Stimulated activated CD4-positive, alpha-beta T cell treated with anti-CD3 and anti-CD28 coated beads, Interleukin-1b, Interleukin-23, amount 100 ng/mL, for 1 hour (primary cell): ENCODE data around the gene PTPN7.
"Not testable (repeated sequence)": the region's sequence is repeated elsewhere in the genome, so short reads cannot be mapped to it uniquely, and the experiment has no call there.

ENCODE experiments used
- DNase-seq, 2 donors: peaks; one replicate each; pipeline ENCODE4 v3.0.0-alpha.2; 2020; ENCODE audit warnings: low read depth in 2 of 2

The PTPN7 gene

GRCh38 chr1:202167054-202167453 lies 6.7 kb upstream of the PTPN7 start:
- not testable (repeated sequence) for DNase-seq

- no peak for DNase-seq
Measured at GRCh38 chr1:202165942-202166843, 5.8 kb upstream of the PTPN7 start.

- DNase-seq: peak in 1 of 2 donors; percentile 18
Measured at GRCh38 chr1:202165267-202165941, 5.0 kb upstream of the PTPN7 start.

GRCh38 chr1:202164271-202165037 lies 4.1 kb upstream of the PTPN7 start:
- DNase-seq: peak in 1 of 2 donors; percentile 47

- no peak for DNase-seq
Measured at GRCh38 chr1:202163281-202164270, 3.2 kb upstream of the PTPN7 start.

GRCh38 chr1:202162418-202163280 lies 2.2 kb upstream of the PTPN7 start:
- no peak for DNase-seq

GRCh38 chr1:202162047-202162417 lies 1.6 kb upstream of the PTPN7 start:
- DNase-seq: peak in 1 of 2 donors; percentile 16

GRCh38 chr1:202161151-202162046 lies 997 bp upstream of the PTPN7 start:
- no peak for DNase-seq

GRCh38 chr1:202159534-202160371 lies 649 bp downstream of the PTPN7 start:
- peak in 1 of 2 donors; percentile 45 for DNase-seq

- DNase-seq: no peak
Measured at GRCh38 chr1:202158810-202159533, 1.4 kb downstream of the PTPN7 start.

GRCh38 chr1:202157945-202158344 lies 2.5 kb downstream of the PTPN7 start:
- no peak for DNase-seq

- no peak for DNase-seq
Measured at GRCh38 chr1:202156590-202156989, 3.8 kb downstream of the PTPN7 start.

GRCh38 chr1:202155478-202156021 lies 4.9 kb downstream of the PTPN7 start:
- DNase-seq: no peak

GRCh38 chr1:202154766-202155477 lies 5.5 kb downstream of the PTPN7 start:
- DNase-seq: no peak

GRCh38 chr1:202154148-202154765 lies 6.1 kb downstream of the PTPN7 start:
- DNase-seq: no peak

GRCh38 chr1:202153284-202153683 lies 7.1 kb downstream of the PTPN7 start:
- no peak for DNase-seq
